ENCODE data around the gene USP2.

USP2 gene

DNA sequence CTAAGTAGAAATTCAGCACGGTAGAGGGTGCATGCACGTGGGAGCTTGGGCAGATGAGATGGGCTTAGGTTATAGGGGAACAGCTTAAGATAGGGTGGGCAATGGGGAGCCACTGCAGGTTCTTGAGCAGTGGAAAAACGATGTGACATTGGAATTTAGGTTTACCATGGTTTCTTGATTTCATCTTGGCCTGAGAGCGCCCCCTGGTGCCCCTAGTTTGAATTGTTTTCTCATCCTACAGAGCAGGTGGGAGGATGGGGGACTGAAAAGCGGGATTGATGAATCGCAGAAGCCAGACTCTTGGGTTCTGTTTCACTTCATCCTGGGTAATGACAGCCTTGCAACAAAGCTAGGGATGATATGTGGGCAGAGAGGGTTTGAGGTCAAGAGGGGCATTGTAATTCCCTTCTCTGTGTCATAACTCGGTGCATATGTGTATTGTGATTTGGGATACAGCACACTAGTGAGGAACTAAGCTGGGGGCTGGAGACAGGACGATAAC is 57.9 kb downstream of the USP2 start:
- peak; percentile 48 to 58 for DNase-seq (ENCODE audit: low read depth in 2 of 2)

DNA sequence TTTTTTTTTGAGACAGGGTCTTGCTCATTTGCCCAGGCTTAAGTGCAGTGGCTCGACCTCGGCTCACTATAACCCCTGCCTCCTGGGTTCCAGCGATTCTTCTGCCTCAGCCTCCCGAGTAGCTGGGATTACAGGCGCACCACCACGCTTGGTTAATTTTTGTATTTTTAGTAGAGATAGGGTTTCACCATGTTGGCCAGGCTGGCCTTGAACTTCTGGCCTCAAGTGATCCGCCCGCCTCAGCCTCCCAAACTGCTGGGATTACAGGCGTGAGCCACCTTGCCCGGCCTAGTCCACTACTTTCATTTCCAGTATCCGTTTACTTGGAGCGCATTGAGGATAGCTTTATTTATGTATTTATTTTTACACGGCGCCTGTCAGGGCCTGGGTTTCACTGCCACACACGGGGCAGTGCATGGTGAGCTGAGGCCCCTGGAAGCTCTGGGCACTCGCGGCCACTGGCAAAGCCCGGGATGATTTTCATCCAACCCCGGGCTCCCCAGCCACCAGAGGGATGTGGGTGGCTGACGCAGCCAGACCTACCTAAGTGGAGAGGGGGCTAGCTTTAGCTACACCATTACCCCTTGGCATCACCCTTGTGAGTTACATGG is 58.5 kb downstream of the USP2 start:
- DNase-seq (ENCODE audit: low read depth in 2 of 2): no peak

DNA sequence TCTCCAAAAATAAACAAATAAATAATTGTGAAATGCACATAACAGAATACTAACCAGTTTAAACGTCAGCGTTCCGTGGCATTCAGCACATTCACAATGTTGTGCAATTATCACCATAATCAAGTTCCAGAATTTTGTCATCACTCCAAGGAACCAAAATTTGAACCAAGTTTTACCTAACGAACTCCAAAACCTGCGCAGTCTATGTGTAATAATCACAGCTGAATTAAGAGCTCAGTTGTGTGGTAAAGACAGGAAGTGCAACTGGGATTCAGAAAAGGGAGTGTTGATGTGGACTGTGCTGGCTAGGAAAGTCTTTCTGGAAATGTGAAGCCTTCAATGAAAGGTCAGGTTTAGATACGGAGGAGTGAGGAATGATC is 59.1 kb downstream of the USP2 start:
- DNase-seq (ENCODE audit: low read depth in 2 of 2): no peak

DNA sequence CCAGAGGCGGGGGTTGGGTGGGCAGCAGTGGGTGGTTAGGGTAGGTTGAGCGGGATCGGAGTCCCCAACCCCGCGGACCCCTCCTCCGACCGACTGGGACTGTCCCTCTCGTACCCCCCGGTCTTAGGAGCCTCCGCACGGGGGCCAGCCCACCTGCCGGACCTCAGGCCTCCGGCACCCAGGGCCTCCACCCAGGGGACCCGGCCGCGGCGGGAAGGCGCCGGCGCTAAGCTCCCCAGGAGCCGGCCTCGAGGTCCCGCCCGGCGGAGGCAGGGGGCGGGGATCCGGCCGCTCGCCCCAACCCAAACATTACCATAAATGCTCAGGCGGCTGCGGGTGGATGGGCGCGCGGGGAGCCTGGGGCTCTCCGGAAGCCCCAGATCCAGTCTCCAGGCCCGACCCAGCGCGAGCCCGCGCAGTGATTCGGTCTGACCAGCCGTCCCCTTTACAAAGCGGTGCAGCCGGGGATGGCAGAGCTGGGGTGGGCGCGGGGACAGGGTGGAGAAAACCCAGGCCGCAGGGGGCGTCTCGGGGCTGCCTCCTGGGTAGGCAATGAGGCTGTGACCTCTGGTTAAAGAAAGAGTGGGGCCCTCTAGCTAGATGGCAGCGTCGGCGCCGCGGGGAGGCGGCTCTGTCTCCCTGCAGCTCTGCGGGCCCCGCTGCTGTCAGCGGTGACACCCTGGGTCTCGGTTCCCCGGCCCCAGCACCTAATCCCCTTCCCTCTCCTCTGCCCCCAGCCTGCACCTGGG is 60.5 kb downstream of the USP2 start:
- DNase-seq (ENCODE audit: low read depth in 2 of 2): no peak

DNA sequence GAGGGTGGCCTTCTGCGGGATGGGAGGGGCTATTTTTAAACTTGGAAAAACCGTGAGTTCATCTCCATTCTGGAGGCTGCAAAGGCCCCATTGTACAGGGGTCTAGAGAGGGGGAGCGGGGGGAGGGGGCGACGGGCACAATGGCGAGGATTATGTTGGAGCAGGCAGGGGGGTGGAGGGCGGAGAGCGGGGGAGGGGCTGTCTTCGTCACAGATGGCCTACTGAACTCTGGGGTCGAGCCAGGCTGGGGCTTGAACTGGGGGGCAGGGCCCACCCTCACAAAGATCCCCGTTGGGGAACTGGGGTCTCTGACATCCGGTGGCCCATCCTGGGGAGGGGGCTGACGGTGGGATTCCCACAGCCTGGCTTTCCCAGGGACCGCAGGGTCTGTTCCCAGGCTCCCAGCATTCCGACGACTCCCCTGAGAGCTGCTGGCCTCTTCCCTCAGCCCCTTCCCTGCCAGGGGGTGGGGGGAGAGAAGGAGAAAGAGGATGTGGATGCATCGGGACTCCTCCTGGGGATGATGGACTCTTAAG is 61.2 kb downstream of the USP2 start:
- no peak for DNase-seq (ENCODE audit: low read depth in 2 of 2)

DNA sequence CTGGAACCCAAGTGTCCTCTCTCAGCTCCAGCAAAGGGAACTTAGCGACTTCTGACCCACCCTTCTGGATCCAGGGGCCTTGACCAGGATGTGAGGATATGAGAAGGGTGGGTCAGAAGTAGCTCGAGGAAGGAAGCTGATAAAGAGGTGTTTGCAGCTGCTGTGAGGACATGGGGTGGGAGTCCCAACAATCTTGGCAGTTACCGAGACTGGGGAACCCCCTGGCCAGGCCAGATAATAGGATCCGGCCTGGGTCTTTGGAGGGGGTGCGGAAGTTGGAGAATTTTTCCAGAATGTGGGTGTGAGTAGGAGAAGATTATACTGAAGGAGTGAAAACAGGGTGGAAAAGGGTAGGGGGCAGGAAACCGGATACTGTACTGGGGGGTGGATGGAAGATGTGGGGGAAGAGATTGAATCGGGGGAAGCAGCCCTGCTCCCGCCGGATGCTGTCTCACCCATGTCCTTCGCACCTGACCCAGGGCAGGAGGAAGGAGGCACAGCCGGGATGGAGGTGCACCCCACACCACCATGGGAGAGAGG is 61.7 kb downstream of the USP2 start:
- no peak for DNase-seq (ENCODE audit: low read depth in 2 of 2)

DNA sequence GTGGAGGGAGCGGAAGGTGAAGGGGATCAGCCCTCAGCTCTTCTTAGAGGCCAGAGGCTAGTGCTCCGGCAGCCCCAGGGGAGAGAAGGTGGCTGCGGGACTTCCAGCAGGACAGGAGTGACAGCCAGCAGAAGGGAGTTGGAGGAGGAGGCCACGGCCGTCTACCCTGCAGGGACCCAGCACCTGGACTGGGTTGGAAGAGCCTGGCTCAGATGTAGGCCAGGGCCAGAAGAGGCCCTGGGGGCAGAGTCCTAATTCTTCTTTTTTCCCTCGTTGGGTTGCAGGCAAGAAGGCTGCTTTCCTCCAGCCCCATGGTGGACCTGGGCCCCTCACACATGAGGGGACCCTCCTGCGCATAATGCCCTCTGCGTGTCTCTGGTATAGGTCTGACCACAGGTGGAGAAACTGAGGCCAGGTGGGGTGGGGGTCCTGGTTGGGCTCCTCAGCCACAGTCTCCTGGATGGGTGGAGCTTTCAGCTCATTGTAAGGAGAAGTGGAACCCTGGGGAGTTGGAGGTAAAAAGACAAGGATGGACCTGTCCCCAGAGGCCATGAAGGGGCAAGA is 62.3 kb downstream of the USP2 start:
- no peak for DNase-seq (ENCODE audit: low read depth in 2 of 2)

DNA sequence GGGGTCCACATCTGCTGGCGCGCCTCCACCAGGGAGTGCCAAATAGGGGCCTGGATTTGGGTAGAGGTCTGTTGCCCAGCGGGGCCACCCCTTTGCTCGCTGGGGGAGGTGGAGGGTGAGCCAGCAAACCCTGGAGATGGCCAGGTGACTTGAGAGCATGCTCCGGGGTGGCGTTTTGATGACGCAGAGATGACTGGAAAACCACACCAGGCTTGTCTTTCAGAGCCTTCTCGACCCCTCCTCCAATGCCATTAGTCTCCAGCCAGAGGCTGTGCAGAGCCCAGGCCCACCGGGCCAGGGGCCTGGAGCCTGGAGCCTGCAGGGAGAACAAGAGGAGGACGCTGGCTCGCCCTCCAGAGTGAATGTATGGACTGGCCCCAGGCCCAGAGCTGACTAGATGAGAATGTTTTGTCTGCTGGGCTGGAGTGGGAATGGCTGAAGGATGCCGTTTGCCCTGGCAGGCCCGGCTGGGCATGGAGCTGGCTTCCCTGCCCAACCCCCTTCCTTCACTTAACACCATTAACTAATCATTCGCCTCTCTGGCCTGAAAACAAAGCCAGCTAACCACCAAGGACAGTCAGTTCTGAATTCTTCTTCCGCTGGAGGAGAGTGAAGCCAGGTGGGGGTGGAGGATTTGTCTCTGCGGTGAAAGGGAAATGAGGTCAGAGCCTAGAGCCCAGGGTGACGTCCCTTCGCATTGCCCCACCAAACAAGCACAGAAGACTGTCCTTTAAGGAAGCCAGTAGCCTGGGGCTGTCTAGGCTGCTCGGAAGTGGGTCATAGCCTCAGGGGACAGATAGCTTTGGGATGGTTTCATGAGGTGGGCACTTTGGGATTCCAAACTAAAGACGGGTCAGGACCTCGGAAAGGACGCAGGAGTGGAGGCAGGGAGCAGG is 63.0 kb downstream of the USP2 start:
- no peak for DNase-seq (ENCODE audit: low read depth in 2 of 2)

DNA sequence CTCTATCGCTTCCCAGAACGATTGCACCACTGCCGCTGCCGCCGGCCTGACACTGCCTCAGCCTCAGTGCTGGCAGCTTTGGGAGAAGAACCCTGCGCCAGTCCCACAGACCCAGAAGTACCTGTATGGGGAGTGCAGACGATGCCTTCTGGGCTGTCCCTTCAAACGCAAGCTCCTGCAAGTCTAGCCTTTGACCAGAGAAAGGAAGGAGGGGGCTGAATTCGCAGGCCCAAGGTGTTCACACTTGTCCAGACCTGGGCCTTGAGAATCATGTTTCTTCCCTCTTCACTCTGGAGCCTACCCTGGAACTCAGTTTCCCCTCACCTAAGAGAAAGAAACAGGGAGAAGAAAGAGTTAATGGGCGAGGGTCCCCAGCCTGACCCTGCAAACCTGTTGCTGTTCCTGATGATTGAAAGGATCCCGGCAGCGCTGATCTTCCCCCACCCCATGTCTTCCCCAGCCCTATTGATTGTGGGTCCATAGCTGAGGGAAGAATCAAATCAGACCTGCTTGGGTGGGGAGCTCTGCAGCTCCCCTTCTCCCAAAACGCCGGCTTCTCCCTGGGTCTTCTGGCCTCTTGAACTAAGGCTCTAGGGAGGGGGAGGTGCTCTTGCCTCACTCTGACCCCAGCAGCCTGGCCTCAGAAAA is 63.8 kb downstream of the USP2 start:
- DNase-seq (ENCODE audit: low read depth in 2 of 2): no peak

DNA sequence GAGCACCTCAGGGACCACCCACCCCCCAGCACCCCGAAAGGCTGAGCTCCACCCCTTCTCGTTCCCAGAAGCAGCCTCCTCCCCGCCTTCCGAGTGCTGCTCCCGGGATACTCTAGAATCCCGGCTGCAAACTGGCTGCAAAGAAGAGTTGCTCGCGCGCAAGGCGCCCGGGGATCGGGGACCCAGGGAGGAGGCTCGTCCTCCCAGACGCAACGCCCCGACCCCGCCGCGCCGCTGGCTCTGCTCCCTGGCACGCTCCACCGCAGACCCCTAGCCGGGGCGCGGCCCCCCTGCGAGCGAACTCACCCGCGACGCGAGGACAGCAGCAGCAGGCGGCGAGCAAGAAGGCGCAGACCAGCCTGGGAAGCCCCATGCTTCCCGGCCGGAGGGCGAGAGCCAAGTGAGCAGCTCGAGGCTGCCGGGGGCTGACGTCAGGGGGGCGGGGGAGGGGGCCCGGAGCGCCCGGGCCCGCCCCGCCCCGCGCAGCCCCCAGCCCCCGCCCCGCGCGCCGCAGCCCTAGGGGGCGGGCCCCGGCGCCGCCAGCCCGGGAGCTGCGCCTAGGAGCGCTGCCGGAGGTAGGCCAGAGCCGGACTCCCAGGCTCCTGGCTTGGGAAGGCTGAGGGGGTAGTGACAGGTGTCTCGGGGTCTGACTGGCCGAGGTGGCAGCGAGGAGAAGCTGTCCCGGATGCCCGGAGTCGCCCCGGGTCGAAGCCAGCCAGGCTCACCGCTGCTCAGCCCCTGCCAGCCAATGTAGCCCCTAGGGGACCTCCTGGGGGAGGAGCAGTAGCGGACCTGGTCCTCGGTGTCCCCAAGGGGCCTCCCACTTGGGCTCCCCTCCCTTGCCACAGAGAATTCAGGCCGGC is 64.5 kb downstream of the USP2 start, which contains the start of gene MCAM:
Gene MCAM (minus strand): TSS at position 402 of the 863 bp plus-strand sequence. CDS start 29 bp downstream, at position 373.
- DNase-seq (ENCODE audit: low read depth in 2 of 2): no peak

DNA sequence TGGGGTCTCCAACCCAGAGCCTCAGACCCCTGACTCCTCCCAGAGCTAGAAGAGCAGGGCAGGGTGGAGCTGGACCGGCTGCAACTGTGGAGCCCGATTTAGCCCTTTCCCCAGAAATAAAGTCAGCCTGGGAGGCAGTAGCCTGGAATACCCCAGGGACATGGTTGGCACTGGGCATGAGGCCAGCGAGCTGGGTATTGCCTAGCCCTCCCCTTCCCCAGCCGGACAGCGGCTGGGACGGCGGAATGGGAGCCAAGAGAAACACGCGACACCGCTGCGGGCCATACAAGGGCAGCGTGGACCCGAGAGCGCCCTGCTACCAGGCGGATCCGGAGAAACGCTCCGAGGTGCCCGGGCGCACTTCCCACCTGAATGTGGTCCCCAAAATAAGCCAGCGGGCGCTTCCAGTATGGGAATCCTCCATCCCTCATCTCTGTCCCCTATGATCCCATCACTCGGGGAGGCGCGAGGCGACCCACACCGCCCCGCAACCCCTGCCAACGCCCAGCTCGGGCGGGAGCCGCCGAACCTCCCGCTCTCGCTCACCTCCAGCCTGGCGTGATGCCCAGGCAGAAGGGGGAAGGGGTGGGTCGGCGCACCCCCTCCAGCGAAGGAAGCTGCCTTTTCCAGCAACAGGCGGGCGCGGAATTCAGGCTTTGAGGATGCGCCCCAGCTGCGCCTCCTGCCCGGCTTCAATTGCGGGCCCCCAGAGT is 65.3 kb downstream of the USP2 start:
- DNase-seq (ENCODE audit: low read depth in 2 of 2): no peak

DNA sequence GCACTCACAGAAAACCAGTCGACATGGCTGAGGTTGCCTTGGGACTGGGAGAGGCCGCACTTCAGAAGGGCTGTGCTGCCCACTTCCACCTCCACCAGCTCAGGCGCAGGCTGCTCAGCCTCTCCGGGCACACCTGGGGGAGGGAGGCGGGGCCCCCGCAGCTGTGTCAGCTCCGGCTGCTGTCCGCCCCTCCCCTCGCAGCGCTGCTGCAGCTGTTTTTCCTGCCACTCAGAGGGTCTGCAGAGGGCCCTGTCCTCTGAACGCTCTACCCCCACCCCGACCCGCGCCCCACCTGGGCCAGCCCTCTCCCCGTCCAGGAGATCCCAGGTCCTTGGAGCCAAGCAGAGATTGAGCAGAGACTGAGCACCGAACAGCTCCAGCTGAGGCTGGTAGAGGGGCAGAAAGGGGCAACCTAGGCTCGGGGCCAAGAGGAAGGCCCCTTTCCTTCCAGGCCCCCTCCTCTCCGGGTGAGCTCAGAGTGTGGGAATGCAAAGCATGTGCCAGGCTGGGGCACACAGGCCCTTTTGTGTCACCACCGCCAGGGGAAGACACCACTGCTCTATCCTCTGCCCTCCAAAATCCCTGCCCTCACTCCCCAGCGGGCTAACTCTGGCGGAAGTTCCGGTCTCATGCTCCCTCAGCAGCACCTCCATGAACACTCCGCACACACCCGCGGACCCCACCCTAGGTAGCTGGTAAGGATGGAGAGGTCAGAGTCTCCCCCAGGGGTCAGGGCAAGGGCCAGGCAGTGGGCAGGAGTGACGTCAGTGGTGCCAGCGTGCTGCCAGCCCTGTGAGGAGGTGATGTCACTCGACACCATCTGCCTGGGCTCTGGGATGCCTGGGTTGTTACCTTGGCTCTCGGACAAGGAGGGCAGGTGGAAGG is 66.1 kb downstream of the USP2 start:
- DNase-seq (ENCODE audit: low read depth in 2 of 2): peak in 1 of 2 donors; percentile 57

DNA sequence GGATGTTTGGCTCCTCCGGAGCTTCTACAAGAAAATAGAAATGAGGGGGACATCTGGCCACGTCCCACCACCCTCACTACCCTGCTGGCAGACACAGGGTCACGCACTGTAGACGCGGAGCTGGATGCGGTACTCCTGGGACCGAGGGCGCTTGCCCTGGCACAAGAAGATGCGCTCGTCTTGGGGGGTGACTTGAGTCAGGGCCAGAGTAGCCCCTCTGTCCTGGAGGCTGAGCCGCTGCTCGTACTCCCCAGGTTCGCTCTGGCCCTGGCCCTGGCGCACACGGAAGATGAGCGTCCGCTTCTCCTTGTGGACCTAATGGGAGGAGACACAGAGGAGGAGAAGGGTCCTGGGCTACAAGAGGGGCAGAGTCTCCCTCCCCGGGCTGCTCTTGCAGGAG is 66.8 kb downstream of the USP2 start:
- DNase-seq (ENCODE audit: low read depth in 2 of 2): no peak

DNA sequence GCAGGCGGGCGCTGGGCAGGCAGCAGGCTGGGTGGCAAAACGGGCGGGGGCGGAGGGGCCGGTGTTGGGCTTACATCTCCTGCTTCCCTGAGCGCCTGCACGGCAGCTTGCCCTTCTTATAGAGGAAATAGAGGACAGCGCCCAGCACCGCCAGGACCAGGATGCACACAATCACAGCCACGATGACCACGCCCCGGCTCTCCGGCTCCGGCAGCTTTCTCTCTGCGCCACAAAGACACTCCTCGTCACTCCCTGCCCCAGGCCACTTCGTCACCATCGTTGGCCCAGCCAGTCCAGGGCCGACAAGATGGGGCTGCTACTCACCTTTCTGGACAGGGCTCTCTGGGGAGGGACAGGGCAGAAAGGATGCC is 70.8 kb downstream of the USP2 start:
- no peak for DNase-seq (ENCODE audit: low read depth in 2 of 2)

DNA sequence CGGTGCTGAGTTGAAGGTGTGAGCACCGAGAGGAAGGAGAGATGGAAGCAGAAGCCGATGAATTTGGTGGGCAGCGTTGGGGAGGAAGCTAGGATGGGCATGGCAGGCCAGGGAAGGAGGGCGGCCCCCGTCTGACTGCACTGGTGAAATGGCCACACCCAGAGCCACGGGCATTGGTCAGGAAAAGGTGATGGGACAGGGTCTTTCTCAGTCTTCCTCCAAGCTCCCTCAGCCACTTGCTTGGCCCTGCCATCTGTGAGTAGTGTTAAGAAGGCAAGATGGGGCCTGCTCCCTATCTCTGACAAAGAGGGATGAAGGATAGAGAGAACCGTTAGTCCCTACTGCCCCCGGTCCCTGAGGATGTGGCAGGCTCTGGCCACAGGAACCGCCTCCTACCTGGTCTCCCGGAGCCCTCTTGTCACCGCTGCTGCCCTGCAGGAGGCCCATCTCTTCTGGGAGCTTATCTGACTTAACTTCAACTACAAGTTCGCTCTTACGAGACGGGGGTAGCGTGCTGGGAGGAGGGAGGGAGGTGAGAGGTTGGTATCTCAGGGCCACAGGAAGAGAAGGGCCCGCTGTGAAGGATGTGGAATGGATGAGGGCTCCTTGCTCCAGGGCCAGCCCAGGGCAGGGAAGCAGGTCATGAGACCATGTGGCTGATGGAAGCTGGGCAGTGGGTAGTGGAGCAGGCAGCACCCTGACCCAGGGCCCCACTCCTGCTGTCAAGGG is 71.4 kb downstream of the USP2 start:
- no peak for DNase-seq (ENCODE audit: low read depth in 2 of 2)

DNA sequence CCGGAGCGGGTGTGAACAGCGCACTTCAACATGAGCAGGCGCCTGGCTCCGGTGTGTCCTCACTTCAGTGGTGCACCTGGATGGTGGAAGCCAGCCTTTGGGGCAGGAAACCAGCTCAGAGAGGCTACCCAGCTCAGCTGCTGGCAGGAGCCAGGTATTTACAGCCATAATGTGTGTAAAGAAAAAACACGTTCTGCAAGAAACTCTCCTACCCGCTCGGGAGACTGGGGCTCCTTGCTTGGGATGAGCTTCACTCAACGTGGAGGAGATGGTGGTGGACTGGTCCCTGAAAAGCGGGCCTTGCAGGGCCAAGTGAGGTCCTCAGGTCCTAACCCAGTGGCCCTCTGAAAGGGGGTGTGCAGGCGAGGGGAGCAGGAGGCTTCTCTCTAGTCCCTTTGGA is 72.1 kb downstream of the USP2 start:
- DNase-seq (ENCODE audit: low read depth in 2 of 2): no peak

DNA sequence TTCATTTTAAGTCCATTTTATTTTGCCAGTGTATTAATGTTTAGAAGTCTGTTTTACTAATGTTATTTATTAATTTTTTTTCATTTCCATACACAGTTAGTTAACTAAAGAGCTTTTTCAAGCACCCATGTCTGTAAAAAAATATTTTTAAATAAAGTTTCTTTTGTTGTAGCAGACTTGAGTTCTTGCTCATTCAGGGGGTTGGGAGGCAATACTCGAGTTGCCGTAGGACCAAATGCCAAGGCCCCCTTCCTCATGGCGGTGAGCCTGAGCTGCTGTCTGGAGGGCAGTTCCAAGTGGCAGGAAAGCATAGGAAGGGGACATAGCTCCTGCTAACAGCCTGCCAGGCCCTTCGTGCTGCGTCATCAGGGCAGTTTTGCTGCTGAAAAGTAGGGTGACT is 73.5 kb downstream of the USP2 start:
- no peak for DNase-seq (ENCODE audit: low read depth in 2 of 2)

DNA sequence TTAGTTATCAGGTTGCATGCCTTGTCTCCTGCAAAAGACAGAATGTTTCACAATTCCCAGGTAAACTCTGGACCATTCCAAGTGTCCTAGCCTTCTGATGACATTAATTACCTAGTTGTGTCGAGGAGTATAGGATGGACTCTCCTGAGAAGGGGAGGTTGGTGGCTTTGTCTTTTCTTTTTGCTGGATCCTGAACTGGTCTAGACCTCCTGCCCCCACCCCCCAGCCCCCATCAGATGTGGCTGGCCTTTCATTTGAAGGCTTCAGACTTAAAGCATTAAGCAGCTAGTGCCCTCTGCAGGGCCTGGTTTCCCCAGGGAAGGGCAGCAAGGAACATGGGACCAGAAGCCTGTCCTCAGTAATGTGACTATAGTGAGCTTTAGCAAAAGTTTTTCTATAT is 74.3 kb downstream of the USP2 start:
- no peak for DNase-seq (ENCODE audit: low read depth in 2 of 2)
